ENCODE results near the gene FAM149A. TPM values are rescaled to one million over a fixed set of nuclear protein-coding genes. Genes with fewer than 3 reads are reported as not detected.

The FAM149A gene
- total and polyA plus RNA-seq, 2 experiments from 2014 or later, result 10.8 to 13.3 TPM

DNA sequence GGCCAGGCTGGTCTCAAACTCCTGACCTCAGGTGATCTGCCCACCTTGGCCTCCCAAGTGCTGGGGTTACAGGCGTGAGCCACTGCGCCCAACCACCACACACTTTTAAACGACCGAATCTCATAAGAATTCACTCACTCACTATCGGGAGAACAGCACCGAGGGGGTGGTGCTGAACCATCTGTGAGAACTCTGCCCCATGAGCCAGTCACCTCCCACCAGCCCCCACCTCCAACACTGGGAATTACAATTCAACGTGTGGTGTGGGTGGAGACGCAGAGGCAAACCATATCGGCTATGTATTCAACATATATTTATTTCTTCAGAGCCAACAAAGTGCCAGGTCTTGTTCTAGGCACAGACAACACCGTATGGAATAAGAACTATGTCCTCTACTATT is 32.0 kb upstream of the FAM149A start (continued):
- TF ChIP-seq, protein P1, sequence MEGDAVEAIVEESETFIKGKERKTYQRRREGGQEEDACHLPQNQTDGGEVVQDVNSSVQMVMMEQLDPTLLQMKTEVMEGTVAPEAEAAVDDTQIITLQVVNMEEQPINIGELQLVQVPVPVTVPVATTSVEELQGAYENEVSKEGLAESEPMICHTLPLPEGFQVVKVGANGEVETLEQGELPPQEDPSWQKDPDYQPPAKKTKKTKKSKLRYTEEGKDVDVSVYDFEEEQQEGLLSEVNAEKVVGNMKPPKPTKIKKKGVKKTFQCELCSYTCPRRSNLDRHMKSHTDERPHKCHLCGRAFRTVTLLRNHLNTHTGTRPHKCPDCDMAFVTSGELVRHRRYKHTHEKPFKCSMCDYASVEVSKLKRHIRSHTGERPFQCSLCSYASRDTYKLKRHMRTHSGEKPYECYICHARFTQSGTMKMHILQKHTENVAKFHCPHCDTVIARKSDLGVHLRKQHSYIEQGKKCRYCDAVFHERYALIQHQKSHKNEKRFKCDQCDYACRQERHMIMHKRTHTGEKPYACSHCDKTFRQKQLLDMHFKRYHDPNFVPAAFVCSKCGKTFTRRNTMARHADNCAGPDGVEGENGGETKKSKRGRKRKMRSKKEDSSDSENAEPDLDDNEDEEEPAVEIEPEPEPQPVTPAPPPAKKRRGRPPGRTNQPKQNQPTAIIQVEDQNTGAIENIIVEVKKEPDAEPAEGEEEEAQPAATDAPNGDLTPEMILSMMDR (conservative IDR thresholded peaks at IDR 0.05; ENCODE audit: low read depth in 2 of 2), result no peak
- no peak for TF ChIP-seq NANOG (IDR thresholded peaks at IDR 0.05; ENCODE audit: borderline replicate concordance)
- no peak for TF ChIP-seq EZH2phosphoT487 (IDR thresholded peaks at IDR 0.05; ENCODE audit: unreplicated experiment)

DNA sequence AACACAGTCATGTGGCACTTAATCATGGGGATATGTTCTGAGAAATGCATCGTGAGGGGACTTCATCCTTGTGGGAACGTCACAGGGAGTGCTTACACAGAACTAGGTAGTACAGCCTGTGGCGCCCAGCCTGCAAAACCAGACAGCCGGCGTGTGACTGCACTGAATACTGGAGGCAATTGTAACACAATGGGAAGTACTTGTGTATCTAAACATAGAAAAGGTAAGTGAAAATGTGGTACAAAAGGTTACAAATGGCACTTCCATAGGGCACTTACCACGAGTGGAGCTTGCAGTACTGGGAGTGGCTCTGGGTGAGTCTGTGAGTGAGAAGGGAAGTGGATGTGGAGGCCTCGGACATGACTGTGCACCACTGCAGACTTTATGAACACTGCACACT is 30.3 kb upstream of the FAM149A start:
- ATAC-seq (no peak), DNase-seq (ENCODE audit: low spot score) (no peak)
- no peak overlapping the region for H3K4me3 ChIP-seq
- H3K4me1 Mint-ChIP-seq, result peaks cover 11% of the 10 kb centered on the region
- no peaks in the 10 kb centered on the region for H3K27me3 Mint-ChIP-seq (ENCODE audit: insufficient read depth, low read depth, poor library complexity)
- no peaks in the 10 kb centered on the region for H3K79me2 ChIP-seq (replicated peaks; ENCODE audit: insufficient read depth)
- H3K36me3 ChIP-seq (ENCODE audit: insufficient read depth), result no peaks in the 10 kb centered on the region
- H3K27ac ChIP-seq (ENCODE audit: low read depth), result no peak overlapping the region
- H3K4me2 ChIP-seq, result no peak overlapping the region
- H3K4me3 Mint-ChIP-seq, result no peak overlapping the region
- no peaks in the 10 kb centered on the region for H4K20me1 ChIP-seq (replicated peaks; ENCODE audit: insufficient read depth)
- H3K27ac Mint-ChIP-seq, result no peak overlapping the region
- H3K4me1 ChIP-seq (ENCODE audit: insufficient read depth), result peaks cover 7% of the 10 kb centered on the region
- H3F3A ChIP-seq (replicated peaks; ENCODE audit: low read depth), result no peaks in the 10 kb centered on the region
- no peaks in the 10 kb centered on the region for H3K9me3 Mint-ChIP-seq
- H3K9me2 ChIP-seq (ENCODE audit: insufficient read depth), result no peaks in the 10 kb centered on the region
- H3K27me3 ChIP-seq (ENCODE audit: insufficient read depth), result no peaks in the 10 kb centered on the region
- H3K36me3 Mint-ChIP-seq (ENCODE audit: low read depth), result no peaks in the 10 kb centered on the region
- H2AFZ ChIP-seq, result peak overlapping the region; percentile 61
- TF ChIP-seq CREB1 (CRISPR knock-in tag; IDR thresholded peaks at IDR 0.05; ENCODE audit: low read depth), result no peak
- no peak for TF ChIP-seq NANOG (IDR thresholded peaks at IDR 0.05; ENCODE audit: borderline replicate concordance)
- TF ChIP-seq REST (IDR thresholded peaks at IDR 0.05; ENCODE audit: unreplicated experiment), result no peak
- no peak for TF ChIP-seq JUNB (IDR thresholded peaks at IDR 0.05; ENCODE audit: unreplicated experiment)
- TF ChIP-seq, protein P2, sequence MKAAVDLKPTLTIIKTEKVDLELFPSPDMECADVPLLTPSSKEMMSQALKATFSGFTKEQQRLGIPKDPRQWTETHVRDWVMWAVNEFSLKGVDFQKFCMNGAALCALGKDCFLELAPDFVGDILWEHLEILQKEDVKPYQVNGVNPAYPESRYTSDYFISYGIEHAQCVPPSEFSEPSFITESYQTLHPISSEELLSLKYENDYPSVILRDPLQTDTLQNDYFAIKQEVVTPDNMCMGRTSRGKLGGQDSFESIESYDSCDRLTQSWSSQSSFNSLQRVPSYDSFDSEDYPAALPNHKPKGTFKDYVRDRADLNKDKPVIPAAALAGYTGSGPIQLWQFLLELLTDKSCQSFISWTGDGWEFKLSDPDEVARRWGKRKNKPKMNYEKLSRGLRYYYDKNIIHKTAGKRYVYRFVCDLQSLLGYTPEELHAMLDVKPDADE (IDR thresholded peaks at IDR 0.05), result no peak
- TF ChIP-seq EZH2 (IDR thresholded peaks at IDR 0.05; ENCODE audit: low read depth, unreplicated experiment), result no peak
- TF ChIP-seq, protein P3, sequence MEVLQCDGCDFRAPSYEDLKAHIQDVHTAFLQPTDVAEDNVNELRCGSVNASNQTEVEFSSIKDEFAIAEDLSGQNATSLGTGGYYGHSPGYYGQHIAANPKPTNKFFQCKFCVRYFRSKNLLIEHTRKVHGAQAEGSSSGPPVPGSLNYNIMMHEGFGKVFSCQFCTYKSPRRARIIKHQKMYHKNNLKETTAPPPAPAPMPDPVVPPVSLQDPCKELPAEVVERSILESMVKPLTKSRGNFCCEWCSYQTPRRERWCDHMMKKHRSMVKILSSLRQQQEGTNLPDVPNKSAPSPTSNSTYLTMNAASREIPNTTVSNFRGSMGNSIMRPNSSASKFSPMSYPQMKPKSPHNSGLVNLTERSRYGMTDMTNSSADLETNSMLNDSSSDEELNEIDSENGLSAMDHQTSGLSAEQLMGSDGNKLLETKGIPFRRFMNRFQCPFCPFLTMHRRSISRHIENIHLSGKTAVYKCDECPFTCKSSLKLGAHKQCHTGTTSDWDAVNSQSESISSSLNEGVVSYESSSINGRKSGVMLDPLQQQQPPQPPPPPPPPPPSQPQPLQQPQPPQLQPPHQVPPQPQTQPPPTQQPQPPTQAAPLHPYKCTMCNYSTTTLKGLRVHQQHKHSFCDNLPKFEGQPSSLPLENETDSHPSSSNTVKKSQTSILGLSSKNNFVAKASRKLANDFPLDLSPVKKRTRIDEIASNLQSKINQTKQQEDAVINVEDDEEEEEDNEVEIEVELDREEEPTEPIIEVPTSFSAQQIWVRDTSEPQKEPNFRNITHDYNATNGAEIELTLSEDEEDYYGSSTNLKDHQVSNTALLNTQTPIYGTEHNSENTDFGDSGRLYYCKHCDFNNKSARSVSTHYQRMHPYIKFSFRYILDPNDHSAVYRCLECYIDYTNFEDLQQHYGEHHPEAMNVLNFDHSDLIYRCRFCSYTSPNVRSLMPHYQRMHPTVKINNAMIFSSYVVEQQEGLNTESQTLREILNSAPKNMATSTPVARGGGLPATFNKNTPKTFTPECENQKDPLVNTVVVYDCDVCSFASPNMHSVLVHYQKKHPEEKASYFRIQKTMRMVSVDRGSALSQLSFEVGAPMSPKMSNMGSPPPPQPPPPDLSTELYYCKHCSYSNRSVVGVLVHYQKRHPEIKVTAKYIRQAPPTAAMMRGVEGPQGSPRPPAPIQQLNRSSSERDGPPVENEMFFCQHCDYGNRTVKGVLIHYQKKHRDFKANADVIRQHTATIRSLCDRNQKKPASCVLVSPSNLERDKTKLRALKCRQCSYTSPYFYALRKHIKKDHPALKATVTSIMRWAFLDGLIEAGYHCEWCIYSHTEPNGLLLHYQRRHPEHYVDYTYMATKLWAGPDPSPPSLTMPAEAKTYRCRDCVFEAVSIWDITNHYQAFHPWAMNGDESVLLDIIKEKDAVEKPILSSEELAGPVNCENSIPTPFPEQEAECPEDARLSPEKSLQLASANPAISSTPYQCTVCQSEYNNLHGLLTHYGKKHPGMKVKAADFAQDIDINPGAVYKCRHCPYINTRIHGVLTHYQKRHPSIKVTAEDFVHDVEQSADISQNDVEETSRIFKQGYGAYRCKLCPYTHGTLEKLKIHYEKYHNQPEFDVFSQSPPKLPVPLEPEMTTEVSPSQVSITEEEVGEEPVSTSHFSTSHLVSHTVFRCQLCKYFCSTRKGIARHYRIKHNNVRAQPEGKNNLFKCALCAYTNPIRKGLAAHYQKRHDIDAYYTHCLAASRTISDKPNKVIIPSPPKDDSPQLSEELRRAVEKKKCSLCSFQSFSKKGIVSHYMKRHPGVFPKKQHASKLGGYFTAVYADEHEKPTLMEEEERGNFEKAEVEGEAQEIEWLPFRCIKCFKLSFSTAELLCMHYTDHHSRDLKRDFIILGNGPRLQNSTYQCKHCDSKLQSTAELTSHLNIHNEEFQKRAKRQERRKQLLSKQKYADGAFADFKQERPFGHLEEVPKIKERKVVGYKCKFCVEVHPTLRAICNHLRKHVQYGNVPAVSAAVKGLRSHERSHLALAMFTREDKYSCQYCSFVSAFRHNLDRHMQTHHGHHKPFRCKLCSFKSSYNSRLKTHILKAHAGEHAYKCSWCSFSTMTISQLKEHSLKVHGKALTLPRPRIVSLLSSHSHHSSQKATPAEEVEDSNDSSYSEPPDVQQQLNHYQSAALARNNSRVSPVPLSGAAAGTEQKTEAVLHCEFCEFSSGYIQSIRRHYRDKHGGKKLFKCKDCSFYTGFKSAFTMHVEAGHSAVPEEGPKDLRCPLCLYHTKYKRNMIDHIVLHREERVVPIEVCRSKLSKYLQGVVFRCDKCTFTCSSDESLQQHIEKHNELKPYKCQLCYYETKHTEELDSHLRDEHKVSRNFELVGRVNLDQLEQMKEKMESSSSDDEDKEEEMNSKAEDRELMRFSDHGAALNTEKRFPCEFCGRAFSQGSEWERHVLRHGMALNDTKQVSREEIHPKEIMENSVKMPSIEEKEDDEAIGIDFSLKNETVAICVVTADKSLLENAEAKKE (CRISPR knock-in tag; IDR thresholded peaks at IDR 0.05), result no peak
- no peak for TF ChIP-seq STAT1 (IDR thresholded peaks at IDR 0.05; ENCODE audit: unreplicated experiment)
- no peak for TF ChIP-seq ZNF331 (CRISPR knock-in tag; IDR thresholded peaks at IDR 0.05; ENCODE audit: low read depth)
